Upper lobe of right lung (tissue), 1 donor: Measurements from ENCODE around the gene LRRFIP1. TPM values are rescaled to one million over a fixed set of nuclear protein-coding genes. Genes with fewer than 3 reads are reported as not detected.

ENCODE experiments used
- ATAC-seq: fragments of 200-7000 bp; cut with Tn5 transposase; one replicate; pipeline ENCODE4 v1.9.1; 2020; ENCODE audit warnings: mild to moderate bottlenecking, moderate library complexity
- DNase-seq: peaks from one replicate; pipeline ENCODE4 v3.0.0-alpha.2; 2020
- H3K27ac ChIP-seq: fragments of 200-600 bp; one replicate; pipeline ENCODE4 v1.8.0; 2022
- H3K27me3 ChIP-seq: fragments of 200-600 bp; one replicate; pipeline ENCODE4 v1.8.0; 2022; ENCODE audit warnings: mild to moderate bottlenecking
- H3K36me3 ChIP-seq: fragments of 200-600 bp; one replicate; pipeline ENCODE4 v1.8.0; 2022
- H3K4me1 ChIP-seq: fragments of 200-600 bp; one replicate; pipeline ENCODE4 v1.8.0; 2022
- H3K4me3 ChIP-seq: fragments of 200-600 bp; one replicate; pipeline ENCODE4 v1.8.0; 2022; ENCODE audit warnings: mild to moderate bottlenecking
- H3K9me3 ChIP-seq: fragments of 200-600 bp; one replicate; pipeline ENCODE4 v1.8.0; 2022
- CTCF ChIP-seq: fragments of 200-600 bp; IDR thresholded peaks from one replicate; pipeline ENCODE4 v1.8.0; 2022; ENCODE audit warnings: antibody characterized with exemption
- intact Hi-C: fragments of 100-400 bp; cut with DNase I; formaldehyde crosslinking; loops from one replicate; pipeline ENCODE4 v1.11.0; 2022
- total RNA-seq: library from RNA; stranded (reverse); fragmentation: NEBNext Ultra II Directional; extraction: Animal tissue kit (Norgen Biotek cat#: 25700); gene quantifications from one replicate; pipeline ENCODE4 v1.2.1, GENCODE V29; 2021
- donor health status: DM: no; HTN: yes; CAD: no; lungs with severe emphysema.

The LRRFIP1 gene
- total RNA-seq, 1 donor from 2014 or later, result 178 TPM

GRCh38 chr2:237806334-237806733 lies 178.9 kb downstream of the LRRFIP1 start:
- no peak for TF ChIP-seq CTCF
- Histone ChIP-seq H3K4me1 (no peaks in the 10 kb centered on the region), H3K27ac (no peak overlapping the region), H3K27me3 (no peaks in the 10 kb centered on the region), H3K4me3 (no peak overlapping the region), H3K36me3 (no peaks in the 10 kb centered on the region), H3K9me3 (no peaks in the 10 kb centered on the region)
- no peak for ATAC-seq
- no peak for DNase-seq
- intact Hi-C loops, result no loop called here

GRCh38 chr2:237815637-237816036 lies 188.2 kb downstream of the LRRFIP1 start:
- H3K4me3 ChIP-seq, result no peak overlapping the region
- H3K4me1 ChIP-seq, result no peaks in the 10 kb centered on the region
- H3K36me3 ChIP-seq, result no peaks in the 10 kb centered on the region
- no peak for ATAC-seq
- no peak for DNase-seq
- no peak overlapping the region for H3K27ac ChIP-seq
- no peak for TF ChIP-seq CTCF
- no peaks in the 10 kb centered on the region for H3K9me3 ChIP-seq
- intact Hi-C loops, result no loop called here
- no peaks in the 10 kb centered on the region for H3K27me3 ChIP-seq

DNA sequence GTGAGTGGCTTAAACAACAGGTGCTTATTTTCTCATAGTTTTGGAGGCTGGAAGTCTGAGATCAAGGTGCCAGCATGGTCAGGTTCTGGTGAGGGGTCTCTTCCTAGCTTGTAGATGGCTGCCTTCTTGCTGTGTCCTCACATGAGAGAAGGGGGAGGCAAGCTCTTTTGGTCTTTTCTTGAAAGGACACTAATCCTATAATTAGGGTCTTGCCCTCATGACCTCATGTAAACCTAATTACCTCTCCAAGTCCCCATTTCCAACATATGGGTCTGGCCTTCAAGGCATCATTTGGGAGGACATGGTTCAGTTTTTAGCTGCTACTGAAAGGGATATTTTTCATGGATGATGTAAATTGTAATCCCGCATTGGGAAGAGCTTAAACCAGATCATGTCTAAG lies 189.1 kb downstream of the LRRFIP1 start:
- TF ChIP-seq CTCF, result no peak
- Histone ChIP-seq H3K27me3 (no peaks in the 10 kb centered on the region), H3K9me3 (no peaks in the 10 kb centered on the region), H3K27ac (no peak overlapping the region), H3K36me3 (no peaks in the 10 kb centered on the region), H3K4me3 (no peak overlapping the region), H3K4me1 (no peaks in the 10 kb centered on the region)
- intact Hi-C loops, result no loop called here
- no peak for DNase-seq
- ATAC-seq, result no peak

- Histone ChIP-seq H3K27me3 (no peaks in the 10 kb centered on the region), H3K9me3 (no peaks in the 10 kb centered on the region), H3K4me3 (no peak overlapping the region), H3K36me3 (no peaks in the 10 kb centered on the region), H3K4me1 (no peaks in the 10 kb centered on the region), H3K27ac (no peak overlapping the region)
- DNase-seq (no peak), ATAC-seq (no peak)
- intact Hi-C loops, result no loop called here
- TF ChIP-seq CTCF, result no peak
Measured at GRCh38 chr2:237818066-237818473, 190.7 kb downstream of the LRRFIP1 start.

- H3K4me1 ChIP-seq, result no peaks in the 10 kb centered on the region
- H3K36me3 ChIP-seq, result no peaks in the 10 kb centered on the region
- H3K4me3 ChIP-seq, result no peak overlapping the region
- intact Hi-C loops, result no loop called here
- no peak for TF ChIP-seq CTCF
- no peak overlapping the region for H3K27ac ChIP-seq
- no peaks in the 10 kb centered on the region for H3K9me3 ChIP-seq
- ATAC-seq (no peak), DNase-seq (no peak)
- H3K27me3 ChIP-seq, result no peaks in the 10 kb centered on the region
Measured at GRCh38 chr2:237819231-237819630, 191.8 kb downstream of the LRRFIP1 start.

GRCh38 chr2:237820421-237820820 lies 193.0 kb downstream of the LRRFIP1 start:
- Histone ChIP-seq H3K36me3 (no peaks in the 10 kb centered on the region), H3K27me3 (no peaks in the 10 kb centered on the region), H3K9me3 (no peaks in the 10 kb centered on the region), H3K27ac (no peak overlapping the region), H3K4me3 (no peak overlapping the region), H3K4me1 (no peaks in the 10 kb centered on the region)
- no peak for TF ChIP-seq CTCF
- intact Hi-C loops, result no loop called here
- no peak for DNase-seq
- no peak for ATAC-seq
